Glomerular visceral epithelial cell (primary cell): ENCODE results near the gene KIAA1671.

Source experiments
- DNase-seq: peaks from one replicate; pipeline ENCODE4 v3.0.0-alpha.2; 2016; ENCODE audit errors: extremely low spot score

The KIAA1671 gene

GRCh38 chr22:24952837-24953383 lies 394 bp downstream of the KIAA1671 start:
- DNase-seq = peak; percentile 60

DNA sequence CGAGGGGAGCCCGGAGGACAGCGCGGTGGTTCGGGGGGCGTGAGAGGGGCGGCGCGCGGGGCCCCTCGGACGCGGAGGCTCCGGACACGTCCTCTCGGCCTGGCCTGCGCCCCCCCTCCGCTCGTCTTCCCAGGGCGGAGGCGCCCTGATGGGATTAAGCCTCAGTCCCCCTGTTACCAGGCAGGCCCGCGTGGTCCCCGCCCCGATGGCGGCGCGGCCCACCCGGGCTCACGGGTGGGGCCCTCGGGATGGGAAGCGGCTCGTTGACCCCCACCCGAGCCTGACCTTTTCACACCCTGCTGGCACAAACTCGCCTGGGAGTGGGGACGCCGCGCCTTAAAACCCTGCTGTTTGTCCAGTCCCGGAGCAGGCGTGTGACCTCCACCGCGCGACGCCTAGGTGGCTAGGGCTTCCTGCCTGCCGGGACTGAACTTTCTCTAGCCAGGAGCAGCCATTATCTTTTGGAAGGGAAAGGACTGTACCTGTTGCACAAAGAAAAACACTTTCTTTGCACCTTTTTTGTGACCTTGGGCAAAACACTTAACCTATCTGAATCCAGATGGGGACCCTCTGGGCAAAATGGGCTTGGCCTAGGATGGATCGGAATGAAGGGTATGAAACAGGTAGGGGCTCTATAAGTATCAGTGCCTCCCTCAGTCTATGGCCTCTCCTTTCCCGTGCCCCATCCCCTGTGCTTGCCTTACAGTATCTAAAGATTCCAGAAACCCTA lies 1.0 kb downstream of the KIAA1671 start:
- DNase-seq = no peak

DNA sequence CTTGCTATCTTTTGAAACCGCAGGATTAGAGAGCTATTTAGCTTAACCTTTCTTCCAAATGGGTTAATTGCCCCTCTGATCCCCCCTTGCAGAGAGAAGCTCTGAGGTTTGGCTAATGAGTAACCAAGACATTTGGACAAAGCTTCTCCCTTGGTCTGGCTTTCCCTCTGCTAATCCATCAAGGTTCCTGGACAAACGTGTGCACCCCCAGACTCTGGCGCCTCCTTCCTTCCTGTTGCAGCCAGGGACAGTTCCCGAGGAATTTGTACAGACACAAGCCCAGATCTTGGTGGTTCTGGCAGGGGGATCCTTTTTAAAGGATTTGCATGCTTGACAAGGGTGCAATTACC lies 1.6 kb downstream of the KIAA1671 start:
- DNase-seq = peak; percentile 82

GRCh38 chr22:24954856-24955255 lies 2.3 kb downstream of the KIAA1671 start:
- DNase-seq = no peak

GRCh38 chr22:24957043-24957442 lies 4.5 kb downstream of the KIAA1671 start:
- DNase-seq = no peak

GRCh38 chr22:24961217-24961844 lies 8.8 kb downstream of the KIAA1671 start:
- no peak for DNase-seq

GRCh38 chr22:24962094-24962493 lies 9.6 kb downstream of the KIAA1671 start:
- no peak for DNase-seq

DNA sequence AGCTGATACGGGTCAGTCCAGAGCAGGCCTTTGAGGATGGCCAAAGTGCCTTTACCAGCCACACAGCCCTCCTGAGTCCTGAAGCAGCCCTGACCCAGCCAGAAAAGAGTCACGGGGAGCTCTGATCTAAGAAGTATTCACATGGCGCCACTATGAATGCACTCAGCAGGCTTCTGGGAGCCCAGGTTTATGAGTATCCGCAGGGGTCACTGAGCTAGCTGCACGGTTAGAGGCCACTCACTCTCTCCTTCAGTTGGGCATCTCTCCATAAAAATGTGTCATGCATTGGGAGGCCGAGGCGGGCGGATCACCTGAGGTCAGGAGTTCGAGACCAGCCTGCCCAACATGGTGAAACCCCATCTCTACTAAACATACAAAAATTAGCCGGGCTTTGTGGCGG lies 10.3 kb downstream of the KIAA1671 start:
- no peak for DNase-seq

GRCh38 chr22:24964441-24964840 lies 11.9 kb downstream of the KIAA1671 start:
- no peak for DNase-seq

- DNase-seq = peak; percentile 25
These were observed 13.5 kb downstream of the KIAA1671 start for GRCh38 chr22:24965822-24966626.

- DNase-seq = peak; percentile 62
These were observed 15.6 kb downstream of the KIAA1671 start for GRCh38 chr22:24968066-24968561.

DNA sequence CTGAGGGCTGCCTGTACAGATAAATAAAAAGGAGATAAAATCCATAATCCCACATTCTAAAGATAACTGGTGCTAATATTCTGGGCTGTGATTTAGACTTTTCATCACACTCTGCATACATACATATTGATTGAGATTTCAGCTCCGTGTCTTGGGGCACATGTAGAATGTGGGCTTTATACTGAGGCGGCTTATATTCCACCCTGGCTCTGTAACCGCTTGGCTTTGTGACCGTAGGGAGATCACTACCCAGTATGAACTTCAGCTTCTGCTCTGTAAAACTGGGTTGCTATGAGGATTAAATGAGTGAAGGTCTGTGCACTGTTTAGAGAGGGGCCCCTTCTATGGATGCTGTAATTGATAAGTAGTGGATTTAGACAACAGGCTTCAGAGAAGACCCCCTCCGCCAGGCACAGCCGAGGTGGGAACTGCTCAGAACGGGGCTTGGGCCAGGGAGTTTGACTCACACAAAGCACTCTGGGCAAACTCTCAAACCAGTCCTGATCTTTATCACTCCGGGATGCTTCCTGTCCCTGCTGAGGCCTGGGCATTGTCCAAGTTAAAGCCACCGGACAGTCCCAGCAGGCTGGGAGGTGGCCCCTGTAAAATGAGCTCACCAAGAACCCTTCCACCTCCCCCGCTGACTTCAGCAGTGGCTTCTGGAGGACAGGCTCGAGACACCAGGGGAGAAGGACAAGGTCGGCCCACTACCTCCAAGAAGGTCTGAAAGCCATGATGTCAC lies 17.2 kb downstream of the KIAA1671 start:
- DNase-seq = peak; percentile 30

GRCh38 chr22:24972369-24972768 lies 19.9 kb downstream of the KIAA1671 start:
- no peak for DNase-seq

GRCh38 chr22:24973872-24974271 lies 21.4 kb downstream of the KIAA1671 start:
- DNase-seq = no peak

DNA sequence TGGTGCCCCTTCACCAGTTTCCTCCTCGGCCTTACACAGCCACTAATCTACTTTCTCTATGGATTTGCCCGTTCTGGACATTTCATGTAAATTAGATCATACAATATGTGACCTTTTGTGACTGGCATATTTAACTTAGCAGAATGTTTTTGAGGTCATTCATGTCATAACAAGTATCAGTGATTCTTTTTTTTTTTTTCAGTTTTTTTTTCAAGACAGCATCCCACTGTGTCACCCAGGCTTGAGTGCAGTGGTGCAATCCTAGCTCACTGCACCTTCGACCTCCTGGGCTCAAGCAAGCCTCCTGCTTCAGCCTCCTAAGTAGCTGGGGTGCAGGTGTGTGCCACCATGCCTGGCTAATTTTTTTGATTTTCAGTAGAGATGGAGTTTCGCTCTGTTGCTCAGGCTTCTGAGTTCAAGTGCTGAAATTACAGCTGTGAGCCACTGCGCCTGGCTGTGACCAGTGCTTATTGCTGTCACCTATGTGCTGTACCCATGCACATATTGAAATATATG lies 22.7 kb downstream of the KIAA1671 start:
- no peak for DNase-seq

GRCh38 chr22:24975813-24976341 lies 23.4 kb downstream of the KIAA1671 start:
- DNase-seq = peak; percentile 15

DNA sequence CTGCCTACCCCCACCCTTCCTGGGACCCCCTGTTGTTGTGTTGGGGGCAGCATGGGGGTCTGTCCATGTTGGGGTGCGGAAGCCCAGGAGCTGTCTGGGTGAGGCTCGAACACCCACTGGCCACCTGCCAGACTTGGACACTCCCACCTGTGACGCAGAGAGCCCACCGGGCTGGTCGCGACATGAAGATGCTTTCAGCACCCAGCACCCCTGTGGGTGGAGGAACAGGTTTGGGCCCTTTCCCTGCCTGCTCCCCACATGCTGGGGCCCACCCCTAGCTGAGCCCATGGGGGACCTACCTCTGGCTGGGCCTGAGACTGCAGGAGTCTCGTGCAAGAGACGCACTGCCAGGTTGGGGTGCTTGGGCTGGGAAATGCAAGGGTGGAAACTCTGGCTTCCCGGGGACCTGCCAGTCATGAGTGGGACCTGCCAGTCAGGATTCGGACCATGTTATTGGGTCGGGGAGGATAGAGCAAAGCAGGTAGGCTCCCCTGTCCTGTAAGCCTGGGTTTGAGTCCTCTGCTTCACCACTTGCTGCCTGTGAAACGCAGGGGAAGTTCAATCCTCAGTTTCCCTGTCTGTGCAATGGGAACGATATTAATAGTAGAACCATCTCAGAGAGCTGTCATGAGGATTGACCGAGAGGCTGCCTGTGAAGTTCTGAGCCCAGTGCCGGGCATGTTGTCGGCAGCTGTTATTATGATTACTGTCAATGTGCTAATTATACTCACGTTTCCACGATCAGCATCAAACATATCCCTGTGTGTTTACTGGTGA lies 24.1 kb downstream of the KIAA1671 start:
- DNase-seq = no peak

- no peak for DNase-seq
These were observed 25.1 kb downstream of the KIAA1671 start for GRCh38 chr22:24977370-24978221.

DNA sequence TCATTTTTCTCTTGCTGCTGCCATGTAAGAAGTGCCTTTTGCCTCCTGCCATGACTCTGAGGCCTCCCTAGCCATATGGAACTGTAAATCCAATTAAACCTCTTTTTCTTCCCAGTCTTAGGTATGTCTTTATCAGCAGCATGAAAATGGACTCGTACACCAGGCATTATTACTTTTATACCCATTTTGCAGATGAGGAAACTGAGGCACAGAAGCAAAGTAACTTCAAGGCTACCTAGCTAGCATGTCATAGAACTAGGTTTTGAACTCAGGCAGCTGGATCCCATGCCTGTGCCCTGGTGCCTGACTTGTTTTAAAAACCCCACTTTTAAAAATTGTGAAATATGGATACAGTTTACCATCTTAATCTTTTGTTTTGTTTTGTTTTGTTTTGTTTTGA lies 25.8 kb downstream of the KIAA1671 start:
- DNase-seq = no peak
